A673 (cell line): ENCODE measurements around the gene CIAO3. TPM values are rescaled to one million over a fixed set of nuclear protein-coding genes. Genes with fewer than 3 reads are reported as not detected.

Experiments
- BruUV-seq: library from RNA; stranded (reverse); fragments of 400-500 nt; replicated peaks from 2 replicates; lab custom pipeline; 2021; lab: Mats Ljungman, UMichigan
- CTCF ChIA-PET: fragments of 300-600 bp; sonication (Branson Sonifier 250); formaldehyde crosslinking; loops from one replicate; lab custom pipeline; 2022; ENCODE audit warnings: antibody characterized with exemption; lab: Charles Lee
- POLR2A ChIA-PET: fragments of 300-600 bp; sonication (Branson Sonifier 250); formaldehyde crosslinking; loops from one replicate; lab custom pipeline; 2022; ENCODE audit warnings: antibody characterized with exemption; ENCODE audit not compliant: low non-redundant PET; lab: Charles Lee
- DNase-seq: peaks from one replicate; pipeline ENCODE4 v3.0.0-alpha.2; 2015; ENCODE audit warnings: low spot score
- H3K27ac ChIP-seq: fragments of 200-600 bp; sonication (generic); 2 replicates; pipeline ENCODE4 v1.5.1; 2016; ENCODE audit warnings: mixed run types, low read depth, mild to moderate bottlenecking, mixed read lengths, antibody characterized with exemption, low read length; ENCODE audit not compliant: poor library complexity, severe bottlenecking
- H3K27me3 ChIP-seq: fragments of 200-600 bp; sonication (generic); replicated peaks from 2 replicates; pipeline ENCODE4 v1.6.1; 2017; ENCODE audit warnings: mixed run types, low read depth, mild to moderate bottlenecking, mixed read lengths, antibody characterized with exemption, low read length; ENCODE audit not compliant: insufficient read depth, poor library complexity
- H3K36me3 ChIP-seq: fragments of 200-600 bp; sonication (generic); 2 replicates; pipeline ENCODE4 v1.6.1; 2016; ENCODE audit warnings: mixed run types, mild to moderate bottlenecking, mixed read lengths, antibody characterized with exemption, low read length; ENCODE audit not compliant: insufficient read depth, poor library complexity, severe bottlenecking
- H3K4me1 ChIP-seq: fragments of 200-600 bp; sonication (generic); 2 replicates; pipeline ENCODE4 v1.6.1; 2017; ENCODE audit warnings: mixed run types, mild to moderate bottlenecking, mixed read lengths, antibody characterized with exemption, low read length; ENCODE audit not compliant: insufficient read depth, poor library complexity, severe bottlenecking
- H3K4me3 ChIP-seq: fragments of 200-600 bp; sonication (generic); 2 replicates; pipeline ENCODE4 v1.5.1; 2016; ENCODE audit warnings: low read depth, mixed run types, mild to moderate bottlenecking, mixed read lengths, low read length; ENCODE audit not compliant: poor library complexity, severe bottlenecking
- H3K9me3 ChIP-seq: fragments of 200-600 bp; sonication (generic); 2 replicates; pipeline ENCODE4 v1.6.1; 2016; ENCODE audit warnings: mixed run types, low read depth, mild to moderate bottlenecking, mixed read lengths, antibody characterized with exemption, low read length; ENCODE audit not compliant: poor library complexity, severe bottlenecking
- EZH2 ChIP-seq: fragments of 200-600 bp; sonication (generic); IDR thresholded peaks from 2 replicates; pipeline ENCODE4 v1.6.1; 2017; ENCODE audit warnings: borderline replicate concordance, low read depth, mild to moderate bottlenecking, mixed read lengths, antibody characterized with exemption, low read length; ENCODE audit not compliant: poor library complexity, severe bottlenecking
- intact Hi-C: fragments of 100-400 bp; cut with micrococcal nuclease; formaldehyde crosslinking; loops from one replicate; pipeline ENCODE4 v1.10.0; 2022; ENCODE audit not compliant: unreplicated experiment
- total RNA-seq: library from RNA; stranded (reverse); gene quantifications from 2 replicates; pipeline ENCODE4 v1.2.3, GENCODE V29; 2021
- TF ChIP-seq, protein P1 (sequence below): fragments of 300-800, 200-600 bp; sonication (generic); conservative IDR thresholded peaks from 2 replicates; pipeline ENCODE4 v1.5.1; 2017; ENCODE audit warnings: low read depth, mild to moderate bottlenecking, antibody characterized with exemption, low read length, moderate library complexity, mixed read lengths

Gene CIAO3
- total RNA-seq, 1 experiment from 2014 or later = 48.4 TPM

DNA sequence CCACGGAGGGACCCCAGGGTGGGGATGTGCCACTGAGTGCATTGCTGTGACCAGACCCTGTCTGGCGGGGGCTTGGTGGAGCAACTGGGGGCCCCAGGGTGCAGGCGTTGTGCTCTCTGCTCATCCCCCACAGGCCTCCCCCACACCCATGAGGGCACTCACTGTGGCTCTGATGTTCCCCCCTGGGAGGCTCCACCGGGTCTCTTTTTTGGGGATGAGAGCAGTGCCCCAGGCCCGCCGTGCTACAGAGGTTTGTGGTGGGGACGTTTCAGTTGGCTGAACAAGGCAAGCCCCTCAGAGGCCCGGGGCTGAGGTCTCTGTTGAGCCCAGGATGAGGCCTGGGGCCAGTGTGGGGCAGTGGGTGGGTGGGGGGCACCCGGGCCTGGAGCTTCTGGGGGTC lies 17.1 kb downstream of the CIAO3 start:
- no peaks in the 10 kb centered on the region for H3K36me3 ChIP-seq
- TF ChIP-seq, protein P1, sequence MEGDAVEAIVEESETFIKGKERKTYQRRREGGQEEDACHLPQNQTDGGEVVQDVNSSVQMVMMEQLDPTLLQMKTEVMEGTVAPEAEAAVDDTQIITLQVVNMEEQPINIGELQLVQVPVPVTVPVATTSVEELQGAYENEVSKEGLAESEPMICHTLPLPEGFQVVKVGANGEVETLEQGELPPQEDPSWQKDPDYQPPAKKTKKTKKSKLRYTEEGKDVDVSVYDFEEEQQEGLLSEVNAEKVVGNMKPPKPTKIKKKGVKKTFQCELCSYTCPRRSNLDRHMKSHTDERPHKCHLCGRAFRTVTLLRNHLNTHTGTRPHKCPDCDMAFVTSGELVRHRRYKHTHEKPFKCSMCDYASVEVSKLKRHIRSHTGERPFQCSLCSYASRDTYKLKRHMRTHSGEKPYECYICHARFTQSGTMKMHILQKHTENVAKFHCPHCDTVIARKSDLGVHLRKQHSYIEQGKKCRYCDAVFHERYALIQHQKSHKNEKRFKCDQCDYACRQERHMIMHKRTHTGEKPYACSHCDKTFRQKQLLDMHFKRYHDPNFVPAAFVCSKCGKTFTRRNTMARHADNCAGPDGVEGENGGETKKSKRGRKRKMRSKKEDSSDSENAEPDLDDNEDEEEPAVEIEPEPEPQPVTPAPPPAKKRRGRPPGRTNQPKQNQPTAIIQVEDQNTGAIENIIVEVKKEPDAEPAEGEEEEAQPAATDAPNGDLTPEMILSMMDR = no peak
- no peak for TF ChIP-seq EZH2
- H3K9me3 ChIP-seq = no peaks in the 10 kb centered on the region
- ChIA-PET POLR2A (interaction anchor here (0.5 kb wide), 1 partner anchor 1243 kb away, joined by 3 read pairs; no protein-coding TSS in a partner anchor), CTCF (no interaction called here)
- no peak overlapping the region for H3K27ac ChIP-seq
- no peaks in the 10 kb centered on the region for H3K27me3 ChIP-seq
- no TSS peak for BruUV-seq
- no peak for DNase-seq
- H3K4me3 ChIP-seq = no peak overlapping the region
- intact Hi-C loops = no loop called here
- peaks cover 19% of the 10 kb centered on the region for H3K4me1 ChIP-seq

DNA sequence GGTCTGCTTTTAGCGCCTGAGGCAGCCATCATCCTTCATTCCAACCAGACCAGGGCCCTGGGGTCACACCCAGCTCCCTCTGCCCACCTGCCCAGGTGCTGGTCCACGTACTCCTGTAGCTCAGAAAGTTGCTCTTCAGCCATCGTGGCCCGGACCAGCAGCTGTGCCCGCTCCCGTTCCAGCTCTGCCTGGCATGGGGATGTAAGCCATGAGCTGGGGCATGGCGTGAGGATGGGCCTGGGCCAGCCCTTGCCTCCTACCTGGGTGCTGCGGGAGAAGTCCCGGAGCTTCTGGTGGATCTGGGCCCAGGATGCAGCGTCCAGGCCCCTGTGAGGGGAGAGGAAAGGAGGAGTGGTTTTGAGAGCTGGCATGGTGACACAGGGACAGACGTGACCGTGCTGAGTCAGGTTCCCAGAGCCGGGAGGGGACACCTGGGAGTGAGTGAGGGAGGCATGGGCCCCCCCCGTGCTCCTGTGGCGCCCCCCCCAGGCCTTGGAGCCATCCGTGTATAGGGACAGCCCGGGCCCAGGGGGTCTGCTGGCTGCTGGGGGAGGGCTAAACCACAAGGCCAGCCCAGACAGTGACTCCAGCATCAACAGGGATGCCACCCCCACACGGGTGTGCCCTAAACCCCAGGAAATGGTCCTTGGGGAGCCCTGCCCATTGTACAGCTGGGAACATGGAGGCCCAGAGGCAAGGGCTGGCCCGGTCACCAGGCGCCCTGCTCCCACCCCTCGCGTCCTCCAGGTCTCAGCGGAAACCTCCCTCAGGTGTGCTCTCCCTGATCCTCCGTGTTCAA lies 17.8 kb downstream of the CIAO3 start:
- no peak for DNase-seq
- intact Hi-C loops = no loop called here
- BruUV-seq = no TSS peak
- ChIA-PET POLR2A (interaction anchor here (0.5 kb wide), 1 partner anchor 1243 kb away, joined by 3 read pairs; no protein-coding TSS in a partner anchor), CTCF (no interaction called here)
- Histone ChIP-seq H3K4me1 (peaks cover 15% of the 10 kb centered on the region), H3K9me3 (no peaks in the 10 kb centered on the region), H3K27me3 (peaks cover 2% of the 10 kb centered on the region), H3K36me3 (no peaks in the 10 kb centered on the region), H3K27ac (no peak overlapping the region), H3K4me3 (no peak overlapping the region)
- TF ChIP-seq, protein P1 = no peak
- no peak for TF ChIP-seq EZH2

DNA sequence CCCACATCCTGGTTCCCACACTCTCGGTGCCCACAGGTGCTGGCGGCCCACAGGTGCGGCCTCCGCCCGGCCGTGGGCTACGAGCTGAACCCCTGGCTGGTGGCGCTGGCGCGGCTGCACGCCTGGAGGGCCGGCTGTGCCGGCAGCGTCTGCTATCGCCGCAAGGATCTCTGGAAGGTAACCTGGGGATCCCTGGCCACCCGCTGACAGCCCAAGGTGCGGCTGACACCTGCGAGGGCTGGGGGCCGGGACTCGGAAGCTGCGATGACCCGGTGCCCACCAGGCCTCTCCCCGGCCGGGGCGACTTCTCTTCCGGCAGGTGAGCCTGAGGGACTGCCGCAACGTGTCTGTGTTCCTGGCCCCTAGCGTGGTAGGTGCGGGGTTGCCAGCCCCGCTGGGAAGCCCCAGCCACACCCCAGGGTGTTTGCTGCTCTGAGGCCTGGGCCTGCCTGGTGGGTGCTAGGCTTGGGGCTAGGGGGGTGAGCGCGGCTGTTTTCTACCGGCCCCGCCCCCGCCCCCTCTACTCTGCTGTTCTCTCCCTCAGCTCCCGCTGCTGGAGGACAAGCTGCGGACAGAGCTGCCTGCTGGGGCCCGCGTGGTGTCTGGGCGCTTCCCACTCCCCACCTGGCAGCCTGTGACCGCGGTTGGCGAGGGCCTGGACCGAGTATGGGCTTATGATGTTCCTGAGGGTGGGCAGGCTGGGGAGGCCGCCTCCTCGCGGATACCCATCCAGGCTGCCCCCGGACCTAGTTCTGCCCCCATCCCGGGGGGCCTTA lies 18.8 kb downstream of the CIAO3 start:
- Histone ChIP-seq H3K27me3 (peaks cover 12% of the 10 kb centered on the region), H3K4me3 (peak overlapping the region; percentile 69), H3K36me3 (no peaks in the 10 kb centered on the region), H3K4me1 (peaks cover 8% of the 10 kb centered on the region), H3K9me3 (no peaks in the 10 kb centered on the region), H3K27ac (no peak overlapping the region)
- intact Hi-C loops = no loop called here
- TF ChIP-seq, protein P1 = no peak
- TF ChIP-seq EZH2 = no peak
- ChIA-PET CTCF (interaction anchor here (0.6 kb wide), 1 partner anchor 35 kb away, joined by 3 read pairs; no protein-coding TSS in a partner anchor), POLR2A (no interaction called here)
- DNase-seq = no peak
- BruUV-seq = TSS peak; percentile 45
